Caco-2 (cell line): ENCODE results near the gene TUBA3E. TPM values are rescaled to one million over a fixed set of nuclear protein-coding genes. Genes with fewer than 3 reads are reported as not detected.
"Not testable (repeated sequence)": the region's sequence is repeated elsewhere in the genome, so short reads cannot be mapped to it uniquely, and the experiment has no call there.

Experiments used
- BruUV-seq: library from RNA; stranded (reverse); fragments of 400-500 nt; replicated peaks from 2 replicates; lab custom pipeline; 2021; lab: Mats Ljungman, UMichigan
- CTCF ChIA-PET: fragments of 300-600 bp; sonication (Branson Sonifier 250); formaldehyde crosslinking; loops from one replicate; lab custom pipeline; 2022; ENCODE audit warnings: antibody characterized with exemption; lab: Charles Lee
- POLR2A ChIA-PET: fragments of 300-600 bp; sonication (Branson Sonifier 250); formaldehyde crosslinking; loops from one replicate; lab custom pipeline; 2022; ENCODE audit warnings: antibody characterized with exemption; lab: Charles Lee
- DNase-seq, 2 experiments: peaks; one replicate each; pipeline versions ENCODE4 v3.0.0 to v3.0.0-alpha.2; 2020 to 2022
- H3K27me3 ChIP-seq: replicated peaks from 2 replicates; pipeline ENCODE4 v1.6.0; 2011; ENCODE audit warnings: low read length; ENCODE audit not compliant: control insufficient read depth, insufficient read depth
- H3K36me3 ChIP-seq: 2 replicates; pipeline ENCODE4 v1.5.1; 2011; ENCODE audit warnings: low read length; ENCODE audit not compliant: control insufficient read depth, insufficient read depth
- H3K4me1 ChIP-seq: fragments of 250-450 bp; sonication (Bioruptor Pico); 2 replicates; pipeline ENCODE4 v1.5.1; 2020; ENCODE audit warnings: mild to moderate bottlenecking
- H3K4me3 ChIP-seq: 2 replicates; pipeline ENCODE4 v1.5.1; 2011; ENCODE audit warnings: low read depth, mild to moderate bottlenecking, control low read depth, low read length
- H3K9me3 ChIP-seq: fragments of 250-450 bp; sonication (Bioruptor Pico); 2 replicates; pipeline ENCODE4 v1.5.1; 2020; ENCODE audit warnings: mild to moderate bottlenecking, moderate library complexity
- H3K27ac Mint-ChIP-seq: one replicate; pipeline ENCODE4 v1.8.0; 2022; ENCODE audit warnings: mixed read lengths; ENCODE audit not compliant: unreplicated experiment
- H3K27me3 Mint-ChIP-seq: one replicate; pipeline ENCODE4 v1.8.0; 2022; ENCODE audit warnings: mixed read lengths; ENCODE audit not compliant: insufficient read depth, unreplicated experiment
- H3K36me3 Mint-ChIP-seq: one replicate; pipeline ENCODE4 v1.8.0; 2022; ENCODE audit warnings: mild to moderate bottlenecking, mixed read lengths; ENCODE audit not compliant: insufficient read depth, unreplicated experiment
- H3K4me1 Mint-ChIP-seq: one replicate; pipeline ENCODE4 v1.8.0; 2022; ENCODE audit warnings: low read depth, mixed read lengths; ENCODE audit not compliant: unreplicated experiment
- H3K4me3 Mint-ChIP-seq: one replicate; pipeline ENCODE4 v1.8.0; 2022; ENCODE audit warnings: mild to moderate bottlenecking, moderate library complexity, mixed read lengths; ENCODE audit not compliant: unreplicated experiment
- H3K9me3 Mint-ChIP-seq: one replicate; pipeline ENCODE4 v1.8.0; 2022; ENCODE audit warnings: mixed read lengths; ENCODE audit not compliant: unreplicated experiment
- intact Hi-C: fragments of 100-400 bp; cut with micrococcal nuclease; formaldehyde crosslinking; loops from one replicate; pipeline ENCODE4 v1.10.0; 2022; ENCODE audit not compliant: unreplicated experiment
- total RNA-seq: library from RNA; stranded (reverse); gene quantifications from 2 replicates; pipeline ENCODE4 v1.2.3, GENCODE V29; 2022
- TF ChIP-seq, protein P1 (sequence below), 2 experiments: fragments of 200-600 bp in 1 of 2; IDR thresholded peaks; 1 replicate in 1 of 2; 2 replicates in 1 of 2; pipeline versions ENCODE4 v1.5.1 to v1.8.0; 2011 to 2022; ENCODE audit warnings: antibody characterized with exemption in 1 of 2, control low read depth in 1 of 2, inconsistent platforms in 1 of 2, low read depth in 1 of 2, low read length in 1 of 2, mild to moderate bottlenecking in 1 of 2, moderate library complexity in 1 of 2; ENCODE audit not compliant: insufficient read depth in 1 of 2, severe bottlenecking in 1 of 2, unreplicated experiment in 1 of 2

TUBA3E gene
- total RNA-seq, 1 experiment from 2014 or later = 0.57 TPM

DNA sequence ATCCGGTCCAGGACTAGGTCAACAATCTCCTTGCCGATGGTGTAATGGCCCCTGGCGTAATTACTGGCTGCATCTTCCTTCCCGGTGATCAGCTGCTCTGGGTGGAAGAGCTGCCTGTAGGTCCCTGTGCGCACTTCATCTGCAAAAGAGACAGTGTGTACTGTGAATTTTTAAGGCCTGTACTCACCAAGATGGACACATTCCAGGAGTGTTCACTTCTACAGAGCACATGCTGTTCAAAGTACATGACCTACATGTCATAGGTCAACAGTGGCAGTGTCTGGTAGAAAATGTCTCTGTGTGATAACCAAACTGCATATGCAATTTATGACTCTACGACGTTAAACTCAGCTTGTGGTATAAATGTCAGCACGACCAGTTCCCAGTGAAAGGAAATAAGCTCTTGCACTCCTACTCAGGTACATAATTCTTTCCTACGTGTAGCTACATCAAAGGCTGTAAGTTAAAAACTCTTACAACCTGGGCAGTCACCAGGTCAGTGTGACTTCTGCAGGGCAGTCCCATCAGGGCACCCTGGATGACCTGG lies 3.1 kb downstream of the TUBA3E start:
- POLR2A ChIA-PET, H3K36me3 ChIP-seq, H3K9me3 ChIP-seq, DNase-seq, BruUV-seq, H3K4me1 ChIP-seq, H3K4me1 Mint-ChIP-seq, H3K27me3 Mint-ChIP-seq, H3K27me3 ChIP-seq, H3K4me3 ChIP-seq, H3K36me3 Mint-ChIP-seq, H3K27ac Mint-ChIP-seq, H3K4me3 Mint-ChIP-seq, intact Hi-C loops, H3K9me3 Mint-ChIP-seq, CTCF ChIA-PET: not testable (repeated sequence)

DNA sequence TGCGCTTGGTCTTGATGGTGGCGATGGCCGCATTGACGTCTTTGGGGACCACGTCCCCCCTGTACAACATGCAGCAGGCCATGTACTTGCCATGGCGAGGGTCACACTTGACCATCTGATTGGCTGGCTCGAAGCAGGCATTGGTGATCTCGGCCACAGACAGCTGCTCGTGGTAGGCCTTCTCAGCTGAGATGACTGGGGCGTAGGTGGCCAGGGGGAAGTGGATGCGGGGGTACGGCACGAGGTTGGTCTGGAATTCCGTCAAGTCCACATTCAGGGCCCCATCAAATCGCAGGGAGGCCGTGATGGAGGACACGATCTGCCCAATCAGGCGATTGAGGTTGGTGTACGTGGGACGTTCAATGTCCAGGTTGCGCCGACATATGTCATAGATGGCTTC lies 4.4 kb downstream of the TUBA3E start:
- H3K27me3 ChIP-seq, DNase-seq, H3K4me3 Mint-ChIP-seq, H3K27ac Mint-ChIP-seq, BruUV-seq, H3K36me3 Mint-ChIP-seq, H3K9me3 ChIP-seq, intact Hi-C loops, H3K4me3 ChIP-seq, H3K9me3 Mint-ChIP-seq, POLR2A ChIA-PET, H3K36me3 ChIP-seq, H3K4me1 Mint-ChIP-seq, H3K4me1 ChIP-seq, H3K27me3 Mint-ChIP-seq, CTCF ChIA-PET: not testable (repeated sequence)

DNA sequence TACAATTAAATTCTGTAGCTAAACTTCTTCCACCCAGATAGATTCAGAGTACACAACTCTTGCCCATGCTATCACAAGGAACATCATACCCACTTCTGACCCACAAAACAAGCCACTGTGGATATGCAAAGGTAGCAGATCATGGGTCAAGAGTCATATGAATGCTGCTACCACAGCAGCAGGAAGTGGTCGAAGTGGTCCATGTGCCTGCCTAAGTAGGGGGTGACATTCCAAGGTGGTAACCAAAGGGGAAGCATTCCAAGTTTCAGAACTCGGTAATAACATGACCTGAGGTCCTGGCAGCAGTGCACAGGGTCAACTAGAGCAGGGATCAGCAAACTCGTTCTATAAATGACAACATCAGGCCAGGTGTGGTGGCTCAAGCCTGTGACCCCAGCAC lies 5.8 kb downstream of the TUBA3E start:
- H3K36me3 ChIP-seq, H3K27me3 ChIP-seq, BruUV-seq, H3K27me3 Mint-ChIP-seq, H3K4me1 ChIP-seq, H3K4me3 Mint-ChIP-seq, intact Hi-C loops, H3K9me3 ChIP-seq, H3K27ac Mint-ChIP-seq, H3K4me3 ChIP-seq, CTCF ChIA-PET, H3K9me3 Mint-ChIP-seq, POLR2A ChIA-PET, DNase-seq, H3K4me1 Mint-ChIP-seq: not testable (repeated sequence)
- H3K36me3 Mint-ChIP-seq = peaks cover 11% of the 10 kb centered on the region

DNA sequence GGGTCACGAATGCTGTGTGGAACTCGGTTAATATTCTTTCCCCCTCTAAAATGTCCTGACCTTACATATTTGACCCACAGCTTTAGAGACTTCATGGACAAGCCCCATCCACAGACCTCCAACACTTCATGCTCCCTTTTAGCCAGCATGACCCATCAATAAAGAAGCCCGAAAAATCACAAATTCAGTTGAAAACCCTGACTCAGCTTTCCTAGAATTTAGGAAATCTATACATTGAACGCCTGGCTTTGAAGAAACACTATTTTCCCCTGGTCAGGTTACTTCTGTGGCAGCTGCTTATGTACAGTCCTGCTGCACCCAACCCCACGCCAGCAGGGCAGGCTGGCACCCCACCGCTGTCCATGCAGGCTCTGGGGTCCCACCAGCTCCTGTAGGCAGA lies 6.9 kb downstream of the TUBA3E start:
- H3K9me3 Mint-ChIP-seq, BruUV-seq, H3K27ac Mint-ChIP-seq, CTCF ChIA-PET, DNase-seq, H3K4me3 ChIP-seq, intact Hi-C loops, H3K27me3 ChIP-seq, H3K9me3 ChIP-seq, H3K27me3 Mint-ChIP-seq, H3K4me1 Mint-ChIP-seq, H3K4me1 ChIP-seq, H3K4me3 Mint-ChIP-seq, POLR2A ChIA-PET, H3K36me3 ChIP-seq: not testable (repeated sequence)
- H3K36me3 Mint-ChIP-seq = peaks cover 15% of the 10 kb centered on the region

DNA sequence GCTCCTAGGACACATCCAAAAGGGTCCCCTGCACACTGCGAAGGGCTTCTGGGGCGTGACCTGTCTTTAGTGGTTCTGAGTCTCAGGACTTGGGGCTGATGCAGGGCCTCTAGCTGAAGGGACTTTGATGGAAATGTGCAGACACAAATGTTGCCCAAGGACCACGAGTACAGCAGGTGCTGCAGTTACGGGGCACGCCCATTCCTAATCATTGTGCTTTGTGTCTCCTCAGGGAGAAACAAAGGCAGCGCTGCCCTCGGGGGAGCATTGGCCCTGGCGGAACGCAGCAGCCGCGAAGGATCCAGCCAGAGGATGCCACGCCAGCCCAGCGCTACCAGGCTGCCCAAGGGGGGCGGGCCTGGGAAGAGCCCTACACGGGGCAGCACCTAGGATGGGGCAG lies 8.0 kb downstream of the TUBA3E start:
- peaks cover 26% of the 10 kb centered on the region for H3K36me3 Mint-ChIP-seq
- Histone ChIP-seq H3K27me3 (no peaks in the 10 kb centered on the region), H3K9me3 (no peaks in the 10 kb centered on the region), H3K36me3 (no peaks in the 10 kb centered on the region), H3K4me3 (no peak overlapping the region), H3K4me1 (peaks cover 8% of the 10 kb centered on the region; the same call in 1 of the 2 replicates)
- ChIA-PET POLR2A (no interaction called here), CTCF (no interaction called here)
- H3K4me3 Mint-ChIP-seq = no peak overlapping the region
- H3K9me3 Mint-ChIP-seq = no peaks in the 10 kb centered on the region
- TF ChIP-seq, protein P1, sequence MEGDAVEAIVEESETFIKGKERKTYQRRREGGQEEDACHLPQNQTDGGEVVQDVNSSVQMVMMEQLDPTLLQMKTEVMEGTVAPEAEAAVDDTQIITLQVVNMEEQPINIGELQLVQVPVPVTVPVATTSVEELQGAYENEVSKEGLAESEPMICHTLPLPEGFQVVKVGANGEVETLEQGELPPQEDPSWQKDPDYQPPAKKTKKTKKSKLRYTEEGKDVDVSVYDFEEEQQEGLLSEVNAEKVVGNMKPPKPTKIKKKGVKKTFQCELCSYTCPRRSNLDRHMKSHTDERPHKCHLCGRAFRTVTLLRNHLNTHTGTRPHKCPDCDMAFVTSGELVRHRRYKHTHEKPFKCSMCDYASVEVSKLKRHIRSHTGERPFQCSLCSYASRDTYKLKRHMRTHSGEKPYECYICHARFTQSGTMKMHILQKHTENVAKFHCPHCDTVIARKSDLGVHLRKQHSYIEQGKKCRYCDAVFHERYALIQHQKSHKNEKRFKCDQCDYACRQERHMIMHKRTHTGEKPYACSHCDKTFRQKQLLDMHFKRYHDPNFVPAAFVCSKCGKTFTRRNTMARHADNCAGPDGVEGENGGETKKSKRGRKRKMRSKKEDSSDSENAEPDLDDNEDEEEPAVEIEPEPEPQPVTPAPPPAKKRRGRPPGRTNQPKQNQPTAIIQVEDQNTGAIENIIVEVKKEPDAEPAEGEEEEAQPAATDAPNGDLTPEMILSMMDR (IDR thresholded peaks at IDR 0.05; ENCODE audit: insufficient read depth in 1 of 2, low read depth in 1 of 2, low read length in 1 of 2, severe bottlenecking in 1 of 2, unreplicated experiment in 1 of 2) = no peak
- no peaks in the 10 kb centered on the region for H3K4me1 Mint-ChIP-seq
- intact Hi-C loops = no loop called here
- DNase-seq = no peak
- H3K27me3 Mint-ChIP-seq = no peaks in the 10 kb centered on the region
- BruUV-seq = no TSS peak
- H3K27ac Mint-ChIP-seq = no peak overlapping the region

DNA sequence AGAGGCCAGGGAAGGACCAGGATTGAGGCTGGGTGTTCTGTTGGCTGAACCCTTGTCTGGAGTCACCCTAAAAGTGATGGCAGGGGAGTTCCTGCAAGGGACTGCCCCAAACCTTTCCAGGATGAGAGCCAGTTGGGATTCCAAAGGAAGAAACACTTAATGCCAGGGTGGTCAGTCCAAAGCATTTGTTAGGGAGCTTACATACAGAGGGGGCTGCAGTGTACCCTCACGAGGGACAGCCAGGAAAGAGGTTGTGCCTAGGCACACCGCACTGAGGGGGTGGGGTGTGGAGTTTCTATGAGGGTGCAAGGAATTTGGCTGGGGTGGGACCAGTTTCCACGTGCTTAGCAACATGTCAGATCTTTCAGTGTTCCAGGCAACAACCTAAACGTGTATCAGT lies 9.3 kb downstream of the TUBA3E start:
- CTCF ChIA-PET, POLR2A ChIA-PET: not testable (repeated sequence)

More for the DNA sequence above, 9.3 kb downstream of the TUBA3E start:
- peaks cover 34% of the 10 kb centered on the region for H3K36me3 Mint-ChIP-seq
- H3K4me1 ChIP-seq, H3K4me3 Mint-ChIP-seq, H3K27me3 ChIP-seq, H3K9me3 ChIP-seq, H3K4me3 ChIP-seq, intact Hi-C loops, H3K27me3 Mint-ChIP-seq, BruUV-seq, H3K9me3 Mint-ChIP-seq, DNase-seq, H3K4me1 Mint-ChIP-seq, H3K36me3 ChIP-seq, H3K27ac Mint-ChIP-seq: not testable (repeated sequence)
